Stimulated activated CD4-positive, alpha-beta T cell treated with anti-CD3 and anti-CD28 coated beads, Interleukin-2, amount 100 ng/mL, for 24 hours (primary cell): ENCODE data around the gene FBXL17.
A peak's percentile ranks its signal among the peaks of the same experiment; 100 is the strongest.
"Not testable (repeated sequence)": the region's sequence is repeated elsewhere in the genome, so short reads cannot be mapped to it uniquely, and the experiment has no call there.

Experiments
- DNase-seq, 2 donors: peaks; one replicate each; pipeline ENCODE4 v3.0.0-alpha.2; 2020

FBXL17 gene

DNA sequence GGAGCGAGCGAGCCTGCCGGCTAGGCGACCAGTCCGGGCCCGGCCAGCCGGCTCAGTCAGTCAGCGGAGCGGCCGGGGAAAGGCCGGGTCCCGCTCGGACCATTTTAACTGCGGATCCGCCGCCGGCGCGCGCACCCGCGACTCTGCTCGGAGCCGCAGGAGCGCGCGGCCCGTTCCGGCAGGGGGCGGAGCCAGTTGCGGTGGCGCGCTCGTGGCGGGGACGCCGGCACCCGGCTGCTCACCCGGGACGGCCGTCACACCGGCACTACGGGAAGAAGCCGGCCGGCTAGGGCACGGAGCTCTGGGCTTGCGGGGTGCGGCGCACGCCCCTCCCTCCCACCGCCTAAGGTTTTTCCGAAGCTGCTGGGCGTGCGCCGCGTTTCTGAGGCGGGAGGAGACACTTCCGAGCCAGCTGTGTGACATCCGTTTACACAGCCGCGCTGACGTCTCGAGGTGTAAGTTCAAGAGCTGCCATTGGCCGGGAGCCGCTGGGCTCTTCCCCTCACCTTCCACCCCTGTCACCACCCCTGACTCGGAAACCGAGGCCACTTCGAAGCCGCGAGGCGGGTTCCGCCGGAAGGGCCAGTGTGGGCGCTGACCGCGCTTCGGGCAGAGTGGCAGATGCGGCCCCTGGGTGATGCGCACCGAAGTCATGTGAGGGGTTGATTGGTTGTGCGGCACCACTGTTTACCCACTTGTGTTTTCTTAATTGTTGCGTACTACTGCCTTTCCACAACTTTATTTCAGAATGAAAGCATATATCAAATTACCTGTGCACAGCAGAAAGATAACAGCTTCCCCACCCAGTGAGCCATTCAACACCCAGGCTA, at the start of gene FBXL17:
FBXL17 (minus strand) TSS at position 145 of the 830 bp plus-strand sequence.
- peak; percentile 88 to 90 for DNase-seq

DNA sequence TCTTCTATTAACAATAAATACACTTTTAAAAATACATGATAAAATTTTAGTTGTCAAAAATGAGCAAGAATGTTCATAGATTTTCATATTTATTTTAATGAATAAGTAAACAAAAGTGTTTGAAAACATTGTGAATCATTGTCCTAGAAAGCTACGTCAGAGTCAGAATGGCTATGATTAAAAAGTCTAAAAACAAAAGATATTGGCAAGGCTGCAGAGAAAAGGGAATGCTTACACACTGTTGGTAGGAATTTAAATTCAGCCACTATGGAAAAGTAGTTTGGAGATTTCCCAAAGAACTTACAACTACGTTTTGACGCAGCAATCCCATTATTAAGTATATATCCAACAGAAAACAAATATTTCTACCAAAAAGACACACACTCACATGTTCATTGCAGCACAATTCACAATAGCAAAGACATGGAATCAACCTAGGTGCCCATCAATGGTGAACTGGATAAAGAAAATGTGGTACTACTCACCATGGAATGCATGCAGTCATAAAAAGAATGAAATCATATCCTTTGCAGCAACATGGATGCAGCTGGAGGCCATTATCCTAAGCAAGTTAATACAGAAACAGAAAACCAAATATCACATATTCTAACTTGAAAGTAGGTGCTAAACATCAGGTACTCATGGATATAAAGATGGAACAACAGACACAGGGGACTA, 49.2 kb upstream of the FBXL17 start:
- no peak for DNase-seq

DNA sequence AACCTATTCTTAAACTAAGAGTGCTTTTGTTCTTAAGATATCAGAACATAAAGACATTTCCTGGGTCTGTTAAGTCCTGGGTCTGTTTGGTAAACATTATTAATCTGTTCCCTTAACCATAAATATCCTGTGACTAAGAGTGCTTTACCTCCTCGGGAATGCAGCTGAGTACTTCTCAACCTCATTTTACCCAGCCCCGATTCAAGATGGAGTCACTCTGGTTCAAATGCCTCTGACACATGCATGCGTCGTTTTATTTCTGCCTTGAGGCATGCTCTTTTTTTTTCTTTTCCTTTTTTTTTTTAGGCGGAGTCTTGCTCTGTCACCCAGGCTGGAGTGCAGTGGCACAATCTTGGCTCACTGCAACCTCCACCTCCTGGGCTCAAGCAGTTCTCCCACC, 39.8 kb upstream of the FBXL17 start:
- DNase-seq = no peak

DNA sequence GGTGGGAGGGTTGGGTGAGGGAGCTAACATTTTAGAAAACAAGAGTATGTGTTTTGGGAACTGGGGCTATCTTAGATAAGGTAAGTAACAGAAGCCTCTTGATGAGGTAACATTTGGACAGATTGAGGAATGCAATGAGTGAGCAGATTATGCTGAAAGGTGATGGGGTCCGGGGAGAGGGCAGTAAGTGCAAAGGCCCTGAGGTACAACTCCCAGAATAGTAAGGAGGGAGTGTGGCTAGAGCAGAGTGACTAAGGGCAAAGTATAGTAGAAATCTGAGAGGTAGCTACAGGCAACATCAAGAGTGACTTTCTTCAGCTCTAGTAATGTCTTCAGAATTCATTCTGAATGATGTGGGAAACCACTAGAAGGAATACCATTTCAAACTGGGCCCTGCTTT, 38.9 kb upstream of the FBXL17 start:
- no peak for DNase-seq

DNA sequence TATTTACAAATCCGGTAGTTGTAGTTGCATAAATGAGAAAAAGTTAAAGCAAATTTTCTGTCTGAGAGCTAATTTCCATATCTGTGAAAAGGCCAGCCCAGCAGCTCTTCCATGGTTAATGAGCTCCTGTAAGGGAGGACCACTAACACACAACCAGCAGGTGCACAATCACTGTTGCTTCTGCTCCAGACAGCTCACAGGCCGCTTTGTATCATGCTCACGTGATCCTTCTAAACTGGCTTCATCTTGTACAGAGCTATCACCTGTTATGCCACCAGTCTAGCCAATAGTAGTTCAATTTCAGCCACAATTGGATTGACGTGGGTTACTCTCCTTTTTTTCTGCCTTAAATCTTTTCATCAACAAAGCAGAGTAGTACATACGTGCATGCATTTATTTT, 38.3 kb upstream of the FBXL17 start:
- no peak for DNase-seq

DNA sequence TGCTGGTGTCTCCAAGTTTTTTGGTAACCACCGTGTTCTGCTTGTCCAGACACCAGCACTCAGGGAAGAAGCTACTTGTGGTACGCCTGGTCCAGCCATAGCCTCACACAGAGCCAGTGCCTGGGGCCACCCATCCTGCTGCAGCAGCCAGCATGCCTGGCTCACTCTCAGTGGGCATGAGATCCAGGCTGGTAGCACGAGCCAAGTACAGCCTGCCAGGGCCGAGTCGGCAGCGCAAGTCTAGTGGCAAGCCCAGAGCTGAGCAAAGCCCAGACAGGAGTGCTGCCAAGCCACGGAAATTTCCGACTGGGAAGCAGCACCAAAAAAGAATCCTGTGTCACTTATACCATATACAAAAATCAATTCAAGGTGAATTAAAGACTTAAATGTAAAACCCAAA, 36.3 kb upstream of the FBXL17 start:
- no peak for DNase-seq

DNA sequence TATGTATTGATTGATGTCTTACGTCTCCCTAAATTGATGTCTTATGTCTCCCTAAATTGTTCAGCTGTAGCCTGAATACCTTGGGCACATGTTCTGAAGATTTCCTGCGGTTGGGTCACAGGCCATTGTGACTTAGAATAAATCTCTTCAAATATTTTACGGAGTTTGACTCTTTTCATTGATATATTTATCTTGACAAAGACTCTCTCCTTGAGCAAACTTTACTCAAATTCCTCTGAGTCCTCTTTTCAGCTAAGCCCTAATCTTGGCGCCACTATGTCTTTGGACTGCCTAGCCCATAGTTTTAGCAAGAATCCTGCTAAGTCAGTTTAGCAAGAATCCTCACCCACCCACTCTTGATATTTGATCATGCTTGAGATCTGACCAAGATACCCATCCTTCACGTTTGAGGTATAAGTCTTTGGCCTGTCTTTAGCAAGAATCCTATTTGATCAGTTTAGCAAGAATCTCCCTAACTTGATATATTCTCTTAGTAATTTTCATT, 35.3 kb upstream of the FBXL17 start:
- DNase-seq = no peak

DNA sequence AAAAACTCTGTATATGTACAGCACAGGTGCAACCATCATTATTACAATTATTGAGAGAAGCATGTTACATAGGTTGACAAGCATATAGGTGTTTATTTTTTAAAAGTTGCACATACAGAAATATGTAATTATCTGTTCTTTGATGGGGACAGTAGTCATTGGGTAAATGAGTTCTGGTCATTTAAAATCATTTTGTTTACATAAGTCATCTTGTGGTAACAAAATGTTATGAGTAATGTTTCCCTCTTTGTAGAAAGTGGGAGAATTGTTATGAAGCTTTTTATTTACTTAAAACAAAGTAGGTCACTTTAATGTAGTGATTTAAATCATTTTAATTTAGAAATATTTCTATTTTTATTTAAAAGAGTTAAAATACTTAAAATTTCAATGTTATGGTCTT, 33.8 kb upstream of the FBXL17 start:
- DNase-seq = no peak

DNA sequence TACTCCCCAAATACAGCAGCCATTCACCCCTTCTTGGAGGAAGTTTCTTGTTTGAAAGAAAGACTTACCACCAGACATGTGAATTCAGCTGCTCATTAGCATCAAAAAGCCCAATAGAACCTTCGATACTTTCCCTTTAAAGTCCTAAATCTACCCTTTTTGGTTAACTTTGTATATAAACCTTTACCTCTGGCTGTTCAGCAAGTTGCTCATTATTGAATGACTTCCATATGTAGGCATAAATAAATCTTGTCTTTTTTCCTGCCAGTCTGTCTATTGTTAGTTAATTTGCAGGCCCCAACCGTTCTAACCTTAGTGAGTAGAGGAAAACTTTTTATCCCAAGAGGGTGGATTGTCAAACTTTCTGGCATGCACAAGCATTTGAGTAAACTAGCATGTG, 27.9 kb upstream of the FBXL17 start:
- no peak for DNase-seq

DNA sequence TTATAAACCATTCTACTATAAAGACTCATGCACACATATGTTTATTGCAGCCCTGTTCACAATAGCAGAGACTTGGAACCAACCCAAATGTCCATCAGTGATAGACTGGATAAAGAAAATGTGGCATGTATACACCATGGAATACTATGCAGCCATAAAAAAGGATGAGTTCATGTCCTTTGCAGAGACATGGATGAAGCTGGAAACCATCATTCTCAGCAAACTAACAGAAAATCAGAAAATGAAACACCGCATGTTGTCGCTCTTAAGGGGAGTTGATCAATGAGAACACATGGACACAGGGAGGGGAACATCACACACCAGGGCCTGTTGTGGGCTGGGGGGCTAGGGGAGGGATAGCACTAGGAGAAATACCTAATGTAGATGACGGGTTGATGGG, 23.3 kb upstream of the FBXL17 start:
- not testable (repeated sequence) for DNase-seq

DNA sequence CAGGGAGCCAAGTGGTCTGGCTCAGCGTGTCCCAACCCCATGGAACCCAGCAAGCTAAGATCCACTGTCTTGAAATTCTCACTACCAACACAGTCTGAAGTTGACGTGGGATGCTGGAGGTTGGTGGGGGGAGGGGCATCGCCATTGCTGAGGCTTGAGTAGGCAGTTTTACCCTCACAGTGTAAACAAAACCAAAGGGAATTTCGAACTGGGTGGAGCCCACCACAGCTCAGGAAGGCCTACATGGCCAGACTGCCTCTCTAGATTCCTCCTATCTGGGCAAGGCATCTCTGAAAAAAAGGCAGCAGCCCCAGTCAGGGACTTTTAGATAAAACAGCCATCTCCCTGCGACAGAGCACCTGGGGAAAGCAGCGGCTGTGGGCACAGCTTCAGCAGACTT, 17.1 kb upstream of the FBXL17 start:
- no peak for DNase-seq

DNA sequence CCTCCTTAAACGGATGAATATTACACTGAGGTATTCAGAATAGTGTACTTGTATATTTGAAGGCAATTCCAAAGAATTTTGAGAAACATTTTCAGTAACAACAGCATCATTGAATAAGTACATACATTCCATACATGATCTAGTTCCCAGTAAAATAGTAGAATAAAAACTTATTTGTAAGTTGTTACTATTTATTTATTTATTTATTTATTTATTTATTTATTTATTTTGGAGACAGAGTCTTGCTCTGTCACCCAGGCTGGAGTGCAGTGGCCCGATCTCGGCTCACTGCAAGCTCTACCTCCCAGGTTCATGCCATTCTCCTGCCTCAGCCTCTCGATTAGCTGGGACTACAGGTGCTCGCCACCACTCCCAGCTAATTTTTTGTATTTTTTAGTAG, 14.9 kb upstream of the FBXL17 start:
- DNase-seq = not testable (repeated sequence)

DNA sequence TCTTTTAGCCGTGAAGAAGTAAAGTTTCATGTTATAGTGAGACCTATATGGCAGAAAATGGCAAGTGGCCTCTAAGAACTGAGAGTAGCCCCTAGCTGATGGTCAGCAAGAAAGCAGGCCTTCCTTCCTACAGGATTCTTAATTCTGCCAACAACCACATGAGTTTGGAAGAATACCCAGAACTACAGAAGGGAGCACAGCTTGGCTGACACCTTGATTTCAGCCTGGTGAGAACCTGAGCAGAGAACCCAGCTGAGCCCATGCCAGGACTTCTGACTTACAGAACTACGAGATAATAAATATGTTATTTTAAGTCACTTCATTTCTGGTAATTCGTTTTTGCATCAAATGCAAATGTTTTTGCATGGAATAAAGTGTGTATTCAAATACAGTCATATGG, 5.9 kb upstream of the FBXL17 start:
- no peak for DNase-seq

DNA sequence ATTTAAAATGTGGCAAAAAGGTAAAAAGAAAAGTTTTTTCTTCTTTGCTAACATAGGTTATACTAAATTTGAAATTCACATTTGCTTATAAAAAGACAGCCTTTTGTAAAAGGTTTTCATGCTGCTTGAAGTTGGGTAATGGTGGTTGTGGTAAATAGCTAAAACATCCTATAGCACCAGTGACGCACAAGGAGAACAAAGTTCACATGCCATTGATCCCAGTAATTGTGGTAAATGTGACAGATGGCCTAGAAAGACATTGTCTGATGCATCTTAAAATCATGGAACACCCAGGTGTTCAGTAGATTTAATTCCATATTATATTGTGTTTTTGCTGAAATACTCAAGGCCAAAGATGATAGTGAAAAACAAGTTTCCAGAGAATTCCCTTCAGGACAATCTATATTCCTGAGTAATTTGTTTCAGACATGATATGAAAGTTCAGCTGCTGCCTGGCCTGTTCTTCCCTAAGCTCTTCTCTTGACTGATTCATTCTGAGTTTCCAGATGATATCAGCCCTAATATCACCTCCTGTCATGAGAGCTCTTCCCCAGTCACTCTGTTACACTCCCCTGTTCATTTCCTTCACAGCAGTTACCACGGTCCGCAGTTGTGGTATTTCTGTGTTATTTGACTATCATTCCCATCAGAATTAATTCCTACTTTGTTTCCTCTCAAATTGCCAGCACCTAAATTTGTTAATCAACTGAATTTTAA, 4.6 kb upstream of the FBXL17 start:
- no peak for DNase-seq

DNA sequence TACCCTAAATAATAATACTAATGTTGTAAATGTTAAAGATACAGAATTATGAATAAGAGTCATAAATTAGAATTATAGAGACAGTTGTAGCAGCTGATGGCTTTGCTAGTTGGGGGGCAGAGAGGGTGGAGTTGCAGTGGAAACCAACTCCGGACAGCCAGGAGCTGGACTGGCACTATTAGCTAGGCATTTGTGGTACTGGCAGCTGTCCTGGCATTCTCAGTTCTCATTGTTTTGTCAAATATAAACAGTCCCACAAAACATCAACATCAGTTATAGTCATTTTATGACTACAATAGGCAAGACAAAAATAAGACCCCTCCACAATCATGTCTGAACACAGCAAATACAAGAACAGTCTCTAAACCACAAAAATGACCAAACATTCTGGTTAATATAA, 2.8 kb upstream of the FBXL17 start:
- no peak for DNase-seq

DNA sequence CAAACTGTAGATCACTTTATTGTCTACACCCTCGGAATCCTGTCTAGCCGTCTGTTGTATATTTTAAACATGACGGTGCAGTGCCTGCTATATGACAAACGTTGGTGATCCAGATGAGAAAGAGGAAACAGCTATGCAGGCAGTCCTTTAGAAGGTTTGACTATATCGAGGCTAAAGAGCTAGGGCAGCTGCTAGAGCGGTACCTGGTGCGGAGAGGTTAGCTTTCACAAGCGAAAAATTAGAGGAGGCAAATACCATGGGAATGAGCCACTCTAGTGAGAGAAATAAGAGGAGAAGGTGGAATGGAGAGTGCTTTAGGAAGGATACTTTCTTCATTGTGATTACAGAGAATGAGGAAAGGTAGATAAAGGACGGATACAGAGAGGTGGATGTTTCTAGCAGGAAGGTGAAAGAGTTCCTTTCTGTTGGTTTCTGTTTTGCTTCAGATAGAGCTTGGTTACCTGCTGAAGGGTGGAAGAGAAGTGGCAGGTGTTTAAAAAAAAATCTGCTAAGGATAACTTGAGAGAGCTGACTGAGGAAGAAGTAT, 959 bp upstream of the FBXL17 start:
- DNase-seq = no peak

DNA sequence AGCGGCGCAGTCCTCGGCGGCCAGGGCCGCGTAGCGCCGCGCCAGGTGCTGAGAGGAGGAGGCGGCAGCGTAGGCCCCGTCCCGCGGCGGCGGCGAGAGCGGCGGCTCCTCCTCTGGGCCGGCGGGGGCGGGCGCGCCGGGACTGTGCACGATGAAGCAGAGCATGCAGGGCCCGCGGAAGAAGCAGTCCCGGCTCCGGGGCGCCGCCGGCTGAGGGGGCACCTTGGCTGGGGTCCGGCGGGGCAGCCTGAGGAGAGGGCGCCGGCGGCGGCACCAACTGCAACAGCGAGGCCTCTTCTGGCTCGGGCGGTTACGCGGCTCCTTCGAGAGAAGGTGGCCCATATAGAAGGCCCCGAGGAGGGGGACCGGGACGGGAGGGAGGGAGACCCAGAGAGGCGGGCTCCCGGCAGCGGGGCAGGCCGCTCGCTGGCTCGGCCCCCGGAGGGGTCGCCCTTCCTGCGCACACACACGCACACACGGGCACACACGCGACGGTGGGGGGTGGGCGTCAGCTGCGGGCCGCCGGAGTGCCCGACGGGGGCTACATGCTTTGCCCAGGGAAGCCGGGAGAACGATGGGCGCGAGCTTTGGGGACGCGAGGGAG, 446 bp downstream of the FBXL17 start:
- peak; percentile 77 to 78 for DNase-seq

DNA sequence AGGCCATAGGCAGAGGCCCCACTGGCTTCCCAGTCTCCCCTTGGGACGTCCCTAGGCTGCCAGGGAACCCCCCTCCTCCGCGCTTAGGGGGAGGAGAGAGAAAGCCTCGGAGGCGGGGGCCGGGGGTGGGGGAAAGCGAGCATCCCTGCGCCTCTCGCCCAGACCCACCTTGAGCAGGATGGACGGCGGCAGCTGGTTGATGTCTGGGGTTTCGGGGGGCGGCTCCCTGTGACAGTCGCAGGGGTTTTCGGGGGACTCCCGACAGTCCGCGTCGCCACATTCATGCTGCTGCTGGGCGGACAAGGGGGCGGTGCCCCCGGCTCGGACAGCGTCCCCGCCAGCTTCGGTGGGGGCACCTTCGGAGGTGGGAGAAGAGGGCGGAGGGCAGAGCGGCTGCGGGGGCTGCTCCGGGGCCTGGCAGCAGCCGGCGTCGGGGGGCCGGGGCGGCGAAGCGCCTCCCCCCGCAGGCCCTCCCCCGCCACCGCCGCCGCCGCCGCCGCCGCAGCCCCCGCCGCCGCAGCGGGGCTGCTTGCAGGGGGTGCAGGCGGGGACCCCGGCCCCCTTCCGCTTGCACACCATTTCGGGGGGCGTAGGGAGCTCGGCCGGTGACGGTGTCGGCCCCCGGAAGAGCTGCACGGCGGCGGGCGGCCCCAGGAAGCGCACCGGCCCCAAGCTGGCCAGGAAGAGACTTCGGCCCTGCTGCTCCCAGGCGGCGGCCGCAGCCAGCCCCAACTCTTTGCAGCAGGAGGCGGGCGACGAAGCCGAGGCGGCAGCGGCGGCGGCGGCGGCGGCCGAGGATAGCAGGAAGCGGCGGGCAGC, 1.2 kb downstream of the FBXL17 start:
- peak; percentile 59 for DNase-seq

DNA sequence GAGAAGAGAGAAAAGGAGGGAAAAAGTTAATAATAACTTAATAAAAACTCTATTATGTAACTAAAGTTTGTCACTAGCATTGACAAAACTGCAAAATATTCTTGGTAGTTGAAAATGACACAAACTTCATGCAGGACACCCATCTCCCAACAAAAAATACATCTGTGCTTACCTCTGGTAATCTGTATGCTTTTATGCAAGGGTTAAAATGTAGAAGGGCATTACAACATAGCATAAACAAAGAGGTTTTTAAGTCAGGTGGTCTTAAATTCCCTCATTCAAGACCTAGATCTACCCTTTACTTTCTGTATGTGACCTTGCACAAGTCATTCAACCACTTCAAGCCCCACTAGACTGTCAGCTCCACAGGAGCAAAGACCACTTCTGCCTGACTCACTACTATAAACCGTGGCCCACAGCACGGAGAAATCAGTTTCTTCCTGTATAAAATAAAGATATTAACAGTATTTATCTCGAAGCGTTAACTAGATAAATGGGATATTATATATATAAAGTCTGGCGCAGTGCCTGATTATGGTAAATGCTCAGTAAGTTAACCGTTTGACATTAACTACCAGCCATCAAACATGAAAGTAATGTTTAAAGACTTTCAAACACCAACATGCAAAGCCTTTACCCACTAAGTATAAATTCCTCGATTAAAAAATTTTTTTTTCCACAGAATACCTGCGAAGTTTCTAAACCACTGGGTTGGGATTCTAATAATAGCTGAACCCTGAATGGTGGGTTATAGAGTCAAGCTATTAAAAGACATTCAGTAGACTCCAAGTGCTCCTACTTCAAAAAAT, 2.0 kb downstream of the FBXL17 start:
- DNase-seq = no peak

DNA sequence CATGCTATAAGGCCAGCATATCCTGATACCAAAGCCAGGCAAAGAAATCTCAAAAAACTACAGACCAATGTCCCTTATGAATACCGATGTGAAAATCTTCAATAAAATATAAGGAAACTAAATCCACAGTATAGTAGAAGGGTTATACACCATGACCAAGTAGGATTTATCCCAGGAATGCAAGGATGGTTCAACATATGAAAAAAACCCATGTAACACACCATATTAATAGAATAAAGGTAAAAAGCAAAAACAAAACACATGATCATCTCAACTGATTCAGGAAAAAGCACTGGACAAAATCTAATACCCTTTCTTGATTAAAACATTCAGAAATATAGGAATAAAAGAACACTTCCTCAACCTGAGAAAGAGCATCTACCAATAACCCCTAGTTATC, 6.1 kb downstream of the FBXL17 start:
- no peak for DNase-seq

DNA sequence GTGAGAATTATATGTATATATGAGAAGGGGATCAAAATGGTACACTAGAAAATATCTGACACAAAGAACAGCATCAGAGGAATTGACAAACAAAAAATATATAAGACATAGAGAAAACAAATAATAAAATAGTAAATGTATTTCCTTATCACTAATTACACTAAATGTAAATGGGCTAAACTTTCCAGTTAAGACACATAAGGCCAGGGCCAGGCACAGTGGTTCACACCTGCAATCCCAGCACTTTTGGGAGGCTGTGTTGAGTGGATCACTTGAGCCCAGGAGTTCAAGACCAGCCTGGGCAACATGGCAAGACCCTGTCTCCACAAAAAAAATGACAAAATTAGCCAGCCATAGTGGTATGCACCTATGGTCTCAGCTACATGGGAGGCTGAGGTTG, 8.5 kb downstream of the FBXL17 start:
- no peak for DNase-seq
